8988T (cell line): Measurements from ENCODE around the gene KIF22.
A peak's percentile ranks its signal among the peaks of the same experiment; 100 is the strongest.

Experiments
- DNase-seq: peaks from one replicate; pipeline ENCODE4 v3.0.0; 2011

Gene KIF22

GRCh38 chr16:29843931-29844330, 53.4 kb downstream of the KIF22 start:
- no peak for DNase-seq

- no peak for DNase-seq
Observed at GRCh38 chr16:29844575-29845331, 54.2 kb downstream of the KIF22 start.

- no peak for DNase-seq
Observed at GRCh38 chr16:29845656-29846055, 55.1 kb downstream of the KIF22 start.

GRCh38 chr16:29848420-29849297, 58.1 kb downstream of the KIF22 start:
- DNase-seq, result peak; percentile 68

- no peak for DNase-seq
Observed at GRCh38 chr16:29849505-29849904, 59.0 kb downstream of the KIF22 start.

GRCh38 chr16:29850998-29851397, 60.4 kb downstream of the KIF22 start:
- DNase-seq, result no peak

GRCh38 chr16:29852654-29853053, 62.1 kb downstream of the KIF22 start:
- no peak for DNase-seq

- no peak for DNase-seq
Observed at GRCh38 chr16:29854520-29855100, 64.1 kb downstream of the KIF22 start.
